H1 (cell line): Measurements from ENCODE around the gene H2BK1.

Experiments
- CTCF ChIP-seq, 3 experiments: IDR thresholded peaks; 1 replicate in 2 of 3; 2 replicates in 1 of 3; pipeline versions ENCODE4 v1.5.1 to v1.6.1; 2011; ENCODE audit warnings: low read length in 3 of 3, mild to moderate bottlenecking in 3 of 3, inconsistent platforms in 2 of 3, low read depth in 1 of 3, moderate library complexity in 1 of 3; ENCODE audit not compliant: insufficient read depth in 1 of 3; ENCODE audit errors: control extremely low read depth in 1 of 3
- RNF2 ChIP-seq: fragments of 200-900, 300-1000 bp; sonication (generic); IDR thresholded peaks from 2 replicates; pipeline ENCODE4 v1.7.1; 2016; ENCODE audit warnings: borderline replicate concordance, low read depth, mild to moderate bottlenecking, antibody characterized with exemption, low read length; ENCODE audit not compliant: poor library complexity, severe bottlenecking; ENCODE audit errors: missing control alignments

GRCh38 chr7:151238190-151238810 lies 28.0 kb upstream of the H2BK1 start:
- no peak for TF ChIP-seq CTCF (IDR thresholded peaks at IDR 0.05; ENCODE audit: control extremely low read depth in 1 of 3, insufficient read depth in 1 of 3, low read depth in 1 of 3, low read length in 3 of 3)
- TF ChIP-seq RNF2, result no peak
